Neural progenitor cell (in vitro differentiated cells): ENCODE results near the gene CHTF18. TPM values are rescaled to one million over a fixed set of nuclear protein-coding genes. Genes with fewer than 3 reads are reported as not detected.
A peak's percentile ranks its signal among the peaks of the same experiment; 100 is the strongest.

Source experiments
- DNase-seq: peaks from one replicate; pipeline ENCODE4 v3.0.0-alpha.2; 2016; ENCODE audit warnings: low spot score
- H2AFZ ChIP-seq: fragments of 200-600 bp; sonication (generic); replicated peaks from 2 replicates; pipeline ENCODE4 v1.6.1; 2016; ENCODE audit warnings: antibody characterized with exemption
- H3F3A ChIP-seq: fragments of 200-600 bp; sonication (generic); 2 replicates; pipeline ENCODE4 v1.6.1; 2016; ENCODE audit warnings: antibody characterized with exemption, low read depth
- H3K27ac ChIP-seq: fragments of 200-600 bp; sonication (generic); 2 replicates; pipeline ENCODE4 v1.5.1; 2016; ENCODE audit warnings: mild to moderate bottlenecking
- H3K27me3 ChIP-seq: fragments of 200-600 bp; sonication (generic); 2 replicates; pipeline ENCODE4 v1.6.1; 2016; ENCODE audit warnings: mild to moderate bottlenecking, moderate library complexity
- H3K36me3 ChIP-seq: fragments of 200-600 bp; sonication (generic); 2 replicates; pipeline ENCODE4 v1.5.1; 2016
- H3K4me1 ChIP-seq: fragments of 200-600 bp; sonication (generic); 2 replicates; pipeline ENCODE4 v1.6.1; 2016; ENCODE audit warnings: mixed run types
- H3K4me2 ChIP-seq: fragments of 200-600 bp; sonication (generic); 2 replicates; pipeline ENCODE4 v1.6.1; 2016
- H3K4me3 ChIP-seq: fragments of 200-600 bp; sonication (generic); 2 replicates; pipeline ENCODE4 v1.5.1; 2016
- H3K79me2 ChIP-seq: fragments of 200-600 bp; sonication (generic); 2 replicates; pipeline ENCODE4 v1.6.1; 2016; ENCODE audit warnings: low read depth
- H3K9ac ChIP-seq: fragments of 200-600 bp; sonication (generic); 2 replicates; pipeline ENCODE4 v1.6.1; 2016
- H3K9me3 ChIP-seq: fragments of 200-600 bp; sonication (generic); 2 replicates; pipeline ENCODE4 v1.5.1; 2016; ENCODE audit warnings: low read depth
- H4K20me1 ChIP-seq: fragments of 200-600 bp; sonication (generic); 2 replicates; pipeline ENCODE4 v1.6.1; 2016; ENCODE audit warnings: low read depth
- H3K27ac Mint-ChIP-seq: 3 replicates; pipeline ENCODE4 v1.8.0; 2021; ENCODE audit warnings: mixed read lengths
- H3K27me3 Mint-ChIP-seq: 2 replicates; pipeline ENCODE4 v1.8.0; 2022; ENCODE audit warnings: low read depth, mild to moderate bottlenecking, inconsistent platforms, moderate library complexity, mixed read lengths; ENCODE audit not compliant: insufficient read depth
- H3K36me3 Mint-ChIP-seq: 3 replicates; pipeline ENCODE4 v1.8.0; 2021; ENCODE audit warnings: mixed read lengths
- H3K4me1 Mint-ChIP-seq: 3 replicates; pipeline ENCODE4 v1.8.0; 2021; ENCODE audit warnings: mixed read lengths
- H3K4me3 Mint-ChIP-seq: 3 replicates; pipeline ENCODE4 v1.8.0; 2021; ENCODE audit warnings: mild to moderate bottlenecking, moderate library complexity, mixed read lengths
- H3K9me3 Mint-ChIP-seq: 3 replicates; pipeline ENCODE4 v1.8.0; 2020; ENCODE audit warnings: mixed read lengths
- EZH2 ChIP-seq: fragments of 200-600 bp; sonication (generic); IDR thresholded peaks from 2 replicates; pipeline ENCODE4 v1.6.1; 2017; ENCODE audit warnings: antibody characterized with exemption, mild to moderate bottlenecking, moderate library complexity
- EZH2phosphoT487 ChIP-seq: fragments of 200-600 bp; sonication (generic); IDR thresholded peaks from 2 replicates; pipeline ENCODE4 v1.6.1; 2017; ENCODE audit warnings: antibody characterized with exemption
- total RNA-seq: library from RNA; depleted of rRNA; stranded (reverse); fragments of >200 nt; gene quantifications from 2 replicates; pipeline ENCODE4 v1.2.3, GENCODE V29; 2015; ENCODE audit warnings: low replicate concordance
- TF ChIP-seq, protein P1 (sequence below): fragments of 200-600 bp; sonication (generic); IDR thresholded peaks from 2 replicates; pipeline ENCODE4 v1.5.1; 2017; ENCODE audit warnings: antibody characterized with exemption, mild to moderate bottlenecking

The CHTF18 gene
- total RNA-seq, 1 donor from 2014 or later, result 35.6 TPM

DNA sequence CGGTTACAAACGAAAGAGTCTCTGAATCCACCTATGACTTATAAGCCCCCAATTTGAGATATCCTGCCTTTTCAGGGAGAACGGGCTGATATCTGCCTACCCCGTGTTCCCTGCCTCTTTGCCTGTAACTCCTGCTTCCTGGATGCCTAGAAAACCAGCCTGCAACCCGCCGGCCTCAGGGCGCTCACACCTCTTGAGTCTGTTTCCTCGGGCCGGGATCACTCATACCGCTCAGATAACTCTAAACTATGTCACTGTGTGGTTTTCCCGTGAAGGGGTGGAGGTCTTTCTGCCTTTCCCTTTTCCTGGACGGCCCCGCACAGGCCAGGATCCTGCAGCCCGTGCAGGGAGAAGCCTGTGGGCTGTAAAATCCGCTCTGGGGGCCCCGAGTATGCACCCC is 10.6 kb upstream of the CHTF18 start:
- Histone ChIP-seq H3K4me2 (no peak overlapping the region), H3K79me2 (no peaks in the 10 kb centered on the region), H4K20me1 (no peaks in the 10 kb centered on the region), H2AFZ (no peak overlapping the region), H3K27me3 (peaks cover 42% of the 10 kb centered on the region), H3K4me1 (no peaks in the 10 kb centered on the region), H3K36me3 (no peaks in the 10 kb centered on the region), H3K4me3 (no peak overlapping the region), H3F3A (no peaks in the 10 kb centered on the region), H3K27ac (no peak overlapping the region), H3K9me3 (no peaks in the 10 kb centered on the region), H3K9ac (no peak overlapping the region)
- Mint-ChIP-seq H3K9me3 (no peaks in the 10 kb centered on the region), H3K27me3 (peaks cover 12% of the 10 kb centered on the region), H3K27ac (peak overlapping the region; percentile 76), H3K36me3 (no peaks in the 10 kb centered on the region), H3K4me1 (peaks cover 4% of the 10 kb centered on the region), H3K4me3 (no peak overlapping the region)
- TF ChIP-seq EZH2phosphoT487 (no peak), EZH2 (no peak)
- TF ChIP-seq, protein P1, sequence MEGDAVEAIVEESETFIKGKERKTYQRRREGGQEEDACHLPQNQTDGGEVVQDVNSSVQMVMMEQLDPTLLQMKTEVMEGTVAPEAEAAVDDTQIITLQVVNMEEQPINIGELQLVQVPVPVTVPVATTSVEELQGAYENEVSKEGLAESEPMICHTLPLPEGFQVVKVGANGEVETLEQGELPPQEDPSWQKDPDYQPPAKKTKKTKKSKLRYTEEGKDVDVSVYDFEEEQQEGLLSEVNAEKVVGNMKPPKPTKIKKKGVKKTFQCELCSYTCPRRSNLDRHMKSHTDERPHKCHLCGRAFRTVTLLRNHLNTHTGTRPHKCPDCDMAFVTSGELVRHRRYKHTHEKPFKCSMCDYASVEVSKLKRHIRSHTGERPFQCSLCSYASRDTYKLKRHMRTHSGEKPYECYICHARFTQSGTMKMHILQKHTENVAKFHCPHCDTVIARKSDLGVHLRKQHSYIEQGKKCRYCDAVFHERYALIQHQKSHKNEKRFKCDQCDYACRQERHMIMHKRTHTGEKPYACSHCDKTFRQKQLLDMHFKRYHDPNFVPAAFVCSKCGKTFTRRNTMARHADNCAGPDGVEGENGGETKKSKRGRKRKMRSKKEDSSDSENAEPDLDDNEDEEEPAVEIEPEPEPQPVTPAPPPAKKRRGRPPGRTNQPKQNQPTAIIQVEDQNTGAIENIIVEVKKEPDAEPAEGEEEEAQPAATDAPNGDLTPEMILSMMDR, result no peak
- DNase-seq, result no peak

DNA sequence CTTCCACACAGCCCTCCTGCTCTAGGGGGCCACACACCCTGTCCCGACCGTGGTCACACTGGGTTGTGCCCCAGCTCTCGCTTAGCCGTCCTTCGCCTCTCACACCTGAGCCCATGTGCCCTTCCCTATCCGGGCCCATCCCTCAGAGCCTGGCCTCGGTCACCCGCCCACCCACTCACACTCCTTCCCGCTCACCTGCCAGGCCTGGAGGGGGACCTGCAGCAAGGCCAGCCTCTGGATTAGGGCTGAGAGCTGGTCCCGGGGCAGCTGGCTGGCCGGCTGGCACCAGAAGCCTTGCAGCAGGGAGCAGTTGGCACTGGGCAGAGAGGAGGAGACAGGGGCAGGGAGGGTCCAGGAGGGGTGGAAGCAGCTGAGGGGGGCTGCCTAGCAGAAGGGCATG is 10.0 kb upstream of the CHTF18 start:
- DNase-seq, result no peak
- Histone ChIP-seq H3K79me2 (no peaks in the 10 kb centered on the region), H3K36me3 (no peaks in the 10 kb centered on the region), H3K4me2 (no peak overlapping the region), H2AFZ (no peak overlapping the region), H3K27ac (no peak overlapping the region), H3K9me3 (no peaks in the 10 kb centered on the region), H3K4me1 (no peaks in the 10 kb centered on the region), H3F3A (no peaks in the 10 kb centered on the region), H4K20me1 (no peaks in the 10 kb centered on the region), H3K9ac (no peak overlapping the region), H3K4me3 (no peak overlapping the region), H3K27me3 (peaks cover 42% of the 10 kb centered on the region)
- H3K36me3 Mint-ChIP-seq, result no peaks in the 10 kb centered on the region
- no peak overlapping the region for H3K27ac Mint-ChIP-seq
- no peaks in the 10 kb centered on the region for H3K9me3 Mint-ChIP-seq
- H3K4me1 Mint-ChIP-seq, result peaks cover 4% of the 10 kb centered on the region
- H3K27me3 Mint-ChIP-seq, result peaks cover 12% of the 10 kb centered on the region
- H3K4me3 Mint-ChIP-seq, result no peak overlapping the region
- no peak for TF ChIP-seq EZH2phosphoT487
- TF ChIP-seq EZH2, result no peak
- TF ChIP-seq, protein P1, result no peak

DNA sequence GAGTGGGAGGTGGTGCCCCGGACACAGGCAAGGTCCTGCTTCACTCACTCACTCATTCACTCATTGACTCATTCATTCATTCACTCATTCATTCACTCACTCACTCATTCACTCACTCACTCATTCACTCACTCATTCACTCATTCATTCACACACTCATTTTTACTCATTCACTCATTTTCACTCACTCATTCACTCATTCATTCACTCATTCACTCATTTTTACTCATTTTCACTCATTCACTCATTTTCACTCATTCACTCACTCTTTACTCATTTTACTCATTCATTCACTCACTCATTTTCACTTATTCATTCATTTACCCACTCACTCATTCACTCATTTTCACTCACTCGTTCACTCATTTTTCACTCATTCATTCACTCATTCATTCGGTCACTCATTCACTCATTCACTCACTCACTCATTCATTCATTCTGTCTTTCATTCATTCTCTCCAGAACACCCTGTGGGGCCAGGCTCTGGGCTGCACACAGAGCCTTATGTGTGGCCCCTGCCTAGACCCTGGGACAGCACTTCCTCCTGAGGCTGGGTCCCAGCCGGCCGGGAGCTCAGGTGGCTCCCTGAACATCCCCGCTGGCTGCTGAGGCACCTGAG is 9.4 kb upstream of the CHTF18 start:
- Mint-ChIP-seq H3K4me1 (peaks cover 4% of the 10 kb centered on the region), H3K27me3 (peaks cover 10% of the 10 kb centered on the region), H3K36me3 (no peaks in the 10 kb centered on the region), H3K27ac (no peak overlapping the region), H3K4me3 (no peak overlapping the region), H3K9me3 (no peaks in the 10 kb centered on the region)
- Histone ChIP-seq H3K4me1 (no peaks in the 10 kb centered on the region), H3K9me3 (no peaks in the 10 kb centered on the region), H3F3A (no peaks in the 10 kb centered on the region), H3K4me2 (no peak overlapping the region), H3K27ac (no peak overlapping the region), H3K36me3 (no peaks in the 10 kb centered on the region), H4K20me1 (no peaks in the 10 kb centered on the region), H3K79me2 (no peaks in the 10 kb centered on the region), H3K4me3 (no peak overlapping the region), H3K27me3 (peaks cover 42% of the 10 kb centered on the region), H2AFZ (no peak overlapping the region), H3K9ac (no peak overlapping the region)
- TF ChIP-seq, protein P1, result no peak
- TF ChIP-seq EZH2 (no peak), EZH2phosphoT487 (no peak)
- DNase-seq, result no peak
